Activated T-cell treated with anti-CD3 and anti-CD28 coated beads, Interleukin-2, amount 50 U/mL, for 24 hours (primary cell): ENCODE measurements around the gene YY2.
A peak's percentile ranks its signal among the peaks of the same experiment; 100 is the strongest.
"Not testable (repeated sequence)": the region's sequence is repeated elsewhere in the genome, so short reads cannot be mapped to it uniquely, and the experiment has no call there.

Source experiments
- DNase-seq: peaks from one replicate; pipeline ENCODE4 v3.0.0-alpha.2; 2020
- H3K27ac Mint-ChIP-seq: 2 replicates; pipeline ENCODE4 v1.8.0; 2020; ENCODE audit warnings: mild to moderate bottlenecking, mixed read lengths
- H3K27me3 Mint-ChIP-seq: 2 replicates; pipeline ENCODE4 v1.8.0; 2020; ENCODE audit warnings: mixed read lengths
- H3K36me3 Mint-ChIP-seq: 2 replicates; pipeline ENCODE4 v1.8.0; 2020; ENCODE audit warnings: low read depth, mixed read lengths
- H3K4me1 Mint-ChIP-seq: 2 replicates; pipeline ENCODE4 v1.8.0; 2020; ENCODE audit warnings: low read depth, mixed read lengths
- H3K4me3 Mint-ChIP-seq: 2 replicates; pipeline ENCODE4 v1.8.0; 2020; ENCODE audit warnings: mild to moderate bottlenecking, moderate library complexity, mixed read lengths
- H3K9me3 Mint-ChIP-seq: 2 replicates; pipeline ENCODE4 v1.8.0; 2020; ENCODE audit warnings: mixed read lengths

The YY2 gene

DNA sequence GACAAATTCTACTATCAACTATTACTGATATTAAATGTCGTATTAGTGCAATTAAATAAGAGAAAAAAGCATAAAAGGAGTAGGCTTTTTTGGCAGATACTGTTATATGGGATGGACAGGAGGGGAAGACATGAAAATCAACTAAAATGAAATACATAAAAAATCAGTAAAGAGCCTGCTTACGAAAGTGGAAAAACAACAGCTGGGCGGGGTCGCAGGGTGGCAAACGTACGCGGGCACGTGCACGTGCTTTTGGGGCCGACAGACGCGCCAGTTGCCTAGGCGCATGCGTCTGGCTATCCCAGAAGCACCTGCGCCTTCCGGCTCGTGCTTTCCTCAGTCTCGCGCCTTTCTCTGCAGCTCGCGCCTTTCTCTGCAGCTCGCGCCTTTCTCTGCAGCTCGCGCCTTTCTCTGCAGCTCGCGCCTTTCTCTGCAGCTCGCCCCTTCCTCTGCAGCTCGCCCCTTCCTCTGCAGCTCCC, at the start of gene YY2:
Gene YY2, plus strand, starts transcription at position 51 of the 479 bp plus-strand sequence. CDS start 498 bp downstream, outside the sequence.
- Mint-ChIP-seq H3K9me3 (no peaks in the 10 kb centered on the region), H3K4me1 (no peaks in the 10 kb centered on the region), H3K4me3 (no peak within 1 kb of the TSS), H3K36me3 (peaks cover 39% of the 10 kb centered on the region), H3K27ac (no peak within 1 kb of the TSS), H3K27me3 (peaks cover 9% of the 10 kb centered on the region)
- DNase-seq = no peak

DNA sequence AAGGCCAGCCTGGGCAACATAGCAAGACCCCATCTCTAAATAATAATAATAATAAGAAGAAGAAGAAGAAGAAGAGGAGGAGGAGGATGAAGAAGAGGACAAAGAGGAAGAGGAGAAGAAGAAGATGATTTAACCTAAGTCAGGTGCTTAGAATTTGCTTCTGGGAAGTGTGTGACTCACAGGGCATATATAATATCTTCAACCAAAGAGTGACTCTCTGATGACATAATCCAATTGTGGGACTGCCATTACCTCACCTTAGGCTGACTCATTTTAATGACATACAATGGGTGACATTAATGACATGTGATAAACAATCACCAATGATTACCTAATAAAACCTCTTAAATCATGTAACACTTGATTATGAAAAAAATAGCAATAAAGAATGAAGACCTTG, 49.1 kb upstream of the YY2 start:
- H3K4me1 Mint-ChIP-seq = peaks cover 4% of the 10 kb centered on the region
- H3K27ac Mint-ChIP-seq = no peak overlapping the region
- H3K36me3 Mint-ChIP-seq = no peaks in the 10 kb centered on the region
- no peak overlapping the region for H3K4me3 Mint-ChIP-seq
- H3K9me3 Mint-ChIP-seq = peaks cover 2% of the 10 kb centered on the region
- H3K27me3 Mint-ChIP-seq = peaks cover 18% of the 10 kb centered on the region
- DNase-seq = no peak

DNA sequence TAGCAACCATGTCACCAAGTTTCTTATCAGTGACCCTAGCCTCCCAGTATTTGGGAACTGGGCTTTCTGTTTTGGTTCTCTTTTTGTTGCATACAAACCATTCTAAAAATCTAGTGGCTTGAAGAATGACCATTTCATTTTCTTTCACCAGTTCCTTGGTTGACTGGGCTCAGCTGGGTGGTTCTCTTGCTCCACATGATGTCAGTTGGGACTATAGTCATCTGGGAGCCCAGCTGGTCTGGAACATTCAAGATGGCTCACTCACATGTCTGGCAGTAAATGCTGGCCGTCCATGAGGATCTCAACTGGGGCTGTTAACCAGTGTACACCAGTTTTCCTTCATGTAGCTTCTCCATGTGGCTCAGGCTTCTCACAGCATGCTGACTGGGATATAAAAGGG, 44.0 kb upstream of the YY2 start:
- H3K36me3 Mint-ChIP-seq = no peaks in the 10 kb centered on the region
- H3K27ac Mint-ChIP-seq = no peak overlapping the region
- peaks cover 2% of the 10 kb centered on the region for H3K4me1 Mint-ChIP-seq
- no peak for DNase-seq
- H3K27me3 Mint-ChIP-seq = peaks cover 21% of the 10 kb centered on the region
- H3K9me3 Mint-ChIP-seq = peaks cover 2% of the 10 kb centered on the region
- no peak overlapping the region for H3K4me3 Mint-ChIP-seq

DNA sequence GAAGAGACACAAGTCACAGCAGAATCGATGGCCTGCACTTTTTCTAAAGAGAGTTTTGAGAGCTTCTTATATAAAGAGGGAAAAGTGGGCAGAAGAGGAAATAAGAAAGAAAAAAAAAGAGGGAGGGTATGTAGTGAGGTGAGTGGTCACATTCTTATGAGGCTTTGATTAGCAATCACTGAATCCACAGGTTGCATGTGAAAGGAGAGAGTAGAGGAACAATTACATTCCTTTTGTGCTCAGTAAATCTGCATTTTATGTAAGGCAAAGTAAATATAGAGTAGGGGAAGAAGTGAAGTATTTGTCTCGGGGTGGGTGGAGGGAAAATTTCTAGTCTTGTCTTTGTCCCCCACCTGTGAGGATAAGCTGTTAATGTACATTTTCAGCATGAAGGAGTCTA, 43.2 kb upstream of the YY2 start:
- no peak overlapping the region for H3K4me3 Mint-ChIP-seq
- H3K9me3 Mint-ChIP-seq = peaks cover 2% of the 10 kb centered on the region
- H3K27ac Mint-ChIP-seq = no peak overlapping the region
- H3K36me3 Mint-ChIP-seq = no peaks in the 10 kb centered on the region
- H3K4me1 Mint-ChIP-seq = no peaks in the 10 kb centered on the region
- no peak for DNase-seq
- peaks cover 14% of the 10 kb centered on the region for H3K27me3 Mint-ChIP-seq

DNA sequence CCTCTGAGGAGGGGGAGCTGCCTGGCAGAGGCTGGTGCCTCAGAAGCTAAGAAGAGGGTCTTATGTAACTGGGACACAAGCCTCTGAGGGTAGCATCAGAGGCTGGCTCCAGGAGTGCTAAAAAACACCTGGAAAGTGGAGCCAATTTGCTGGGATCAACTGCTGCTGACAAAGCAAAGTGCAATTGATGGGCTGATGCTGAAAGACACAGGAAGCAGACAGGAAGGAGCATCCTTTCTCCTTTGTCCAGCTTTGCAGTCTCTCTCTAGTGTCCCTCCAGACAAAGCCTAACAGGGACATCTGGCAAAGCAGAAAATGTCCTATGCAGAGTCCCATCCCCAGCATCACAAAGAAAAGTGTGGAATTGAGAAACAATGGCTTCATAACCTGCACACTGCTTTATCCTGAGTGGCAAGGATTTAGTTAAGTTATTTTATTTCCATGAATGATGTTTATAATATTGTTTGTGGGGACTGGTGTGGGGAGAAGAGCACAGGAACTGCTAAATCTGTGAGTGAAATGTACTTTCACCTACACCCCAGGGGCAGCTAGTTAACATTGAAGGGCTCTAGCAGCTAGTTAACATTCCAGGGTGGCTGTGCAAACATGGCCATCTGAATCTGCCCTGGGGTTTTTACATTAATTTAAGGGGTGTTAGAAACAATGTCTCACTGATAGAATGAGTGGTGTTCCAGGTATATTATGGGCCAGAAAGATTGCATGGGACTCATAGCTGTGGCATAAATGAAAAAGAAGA, 42.0 kb upstream of the YY2 start:
- Mint-ChIP-seq H3K4me3 (no peak overlapping the region), H3K27ac (no peak overlapping the region), H3K4me1 (no peaks in the 10 kb centered on the region), H3K27me3 (peaks cover 8% of the 10 kb centered on the region), H3K9me3 (peaks cover 2% of the 10 kb centered on the region), H3K36me3 (no peaks in the 10 kb centered on the region)
- DNase-seq = no peak

DNA sequence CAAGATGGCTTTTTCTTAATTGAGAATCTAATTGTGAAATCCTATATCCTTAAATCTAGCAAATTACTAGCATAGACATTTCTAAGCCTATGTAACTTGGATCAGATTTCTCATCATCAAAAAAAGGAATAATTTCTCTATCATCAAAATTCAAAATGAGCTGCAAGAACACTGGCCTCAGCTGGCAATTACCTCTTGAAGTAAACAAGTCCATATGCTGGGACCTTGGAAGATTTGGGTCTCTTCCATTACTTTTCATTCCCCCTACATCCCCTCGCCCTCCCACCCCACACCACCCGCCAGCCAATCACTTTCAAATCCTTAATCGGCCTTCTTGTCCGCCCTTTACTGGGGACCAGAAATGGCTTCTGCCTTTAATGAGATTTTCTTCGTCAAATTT, 39.7 kb upstream of the YY2 start:
- no peak for DNase-seq
- peaks cover 8% of the 10 kb centered on the region for H3K27me3 Mint-ChIP-seq
- H3K36me3 Mint-ChIP-seq = no peaks in the 10 kb centered on the region
- no peaks in the 10 kb centered on the region for H3K4me1 Mint-ChIP-seq
- H3K27ac Mint-ChIP-seq = no peak overlapping the region
- H3K4me3 Mint-ChIP-seq = no peak overlapping the region
- peaks cover 2% of the 10 kb centered on the region for H3K9me3 Mint-ChIP-seq

DNA sequence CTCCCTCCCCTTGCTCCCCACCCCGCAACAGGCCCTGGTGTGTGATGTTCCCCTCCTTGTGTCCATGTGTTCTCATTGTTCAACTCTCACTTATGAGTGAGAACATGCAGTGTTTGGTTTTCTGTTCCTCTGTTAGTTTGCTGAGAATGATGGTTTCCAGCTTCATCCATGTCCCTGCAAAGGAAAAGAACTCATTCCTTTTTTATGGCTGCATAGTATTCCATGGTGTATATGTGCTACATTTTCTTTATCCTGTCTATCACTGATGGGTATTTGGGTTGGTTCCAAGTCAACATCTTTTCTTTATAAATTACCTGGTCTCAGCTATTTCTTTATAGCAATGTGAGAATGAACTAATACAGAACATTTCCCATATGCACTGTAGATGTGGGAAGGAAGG, 35.6 kb upstream of the YY2 start:
- H3K9me3 Mint-ChIP-seq, H3K36me3 Mint-ChIP-seq, H3K4me3 Mint-ChIP-seq, H3K27me3 Mint-ChIP-seq, DNase-seq, H3K4me1 Mint-ChIP-seq, H3K27ac Mint-ChIP-seq: not testable (repeated sequence)

DNA sequence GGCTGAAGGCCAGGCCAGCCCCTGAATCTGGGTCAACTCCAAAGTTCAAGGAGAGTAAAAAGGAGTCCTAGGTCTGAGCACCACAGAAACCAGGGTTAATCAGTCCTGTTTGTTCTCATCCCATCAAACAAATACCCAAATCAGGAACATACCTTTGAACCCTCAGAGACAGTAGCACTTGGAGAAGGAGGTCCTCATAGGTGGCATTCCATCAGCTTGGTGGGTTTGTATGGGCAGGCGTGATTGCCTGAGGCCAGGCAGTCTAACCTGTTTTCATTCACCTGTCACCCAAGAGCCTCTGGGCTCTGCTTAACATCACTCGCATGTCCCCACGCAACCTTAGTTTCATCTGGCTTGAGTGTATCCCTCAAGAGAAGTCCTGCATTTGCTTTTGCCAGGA, 33.9 kb upstream of the YY2 start:
- no peak overlapping the region for H3K4me3 Mint-ChIP-seq
- no peaks in the 10 kb centered on the region for H3K9me3 Mint-ChIP-seq
- no peaks in the 10 kb centered on the region for H3K4me1 Mint-ChIP-seq
- peaks cover 14% of the 10 kb centered on the region for H3K27me3 Mint-ChIP-seq
- no peak overlapping the region for H3K27ac Mint-ChIP-seq
- no peaks in the 10 kb centered on the region for H3K36me3 Mint-ChIP-seq
- DNase-seq = no peak

DNA sequence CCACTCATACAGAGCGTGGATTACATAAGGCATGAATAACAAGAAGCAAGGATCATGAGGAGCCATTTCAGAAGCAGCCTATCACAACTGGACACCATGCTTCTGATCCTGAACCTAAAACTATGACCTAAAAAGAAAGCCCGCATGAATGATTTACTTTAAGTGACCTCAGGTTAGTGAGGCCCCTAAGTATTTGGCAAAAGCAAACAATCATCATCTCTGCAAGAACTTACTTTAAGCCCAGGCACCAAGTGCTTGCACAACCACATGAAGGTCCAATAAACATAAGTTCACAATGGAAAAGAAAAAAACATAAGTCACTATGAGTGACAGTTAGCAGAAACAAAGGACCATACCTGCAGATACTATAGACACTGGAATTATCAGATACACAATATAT, 24.3 kb upstream of the YY2 start:
- peaks cover 37% of the 10 kb centered on the region for H3K27me3 Mint-ChIP-seq
- H3K36me3 Mint-ChIP-seq = no peaks in the 10 kb centered on the region
- DNase-seq = no peak
- no peaks in the 10 kb centered on the region for H3K4me1 Mint-ChIP-seq
- H3K27ac Mint-ChIP-seq = no peak overlapping the region
- no peak overlapping the region for H3K4me3 Mint-ChIP-seq
- H3K9me3 Mint-ChIP-seq = no peaks in the 10 kb centered on the region

DNA sequence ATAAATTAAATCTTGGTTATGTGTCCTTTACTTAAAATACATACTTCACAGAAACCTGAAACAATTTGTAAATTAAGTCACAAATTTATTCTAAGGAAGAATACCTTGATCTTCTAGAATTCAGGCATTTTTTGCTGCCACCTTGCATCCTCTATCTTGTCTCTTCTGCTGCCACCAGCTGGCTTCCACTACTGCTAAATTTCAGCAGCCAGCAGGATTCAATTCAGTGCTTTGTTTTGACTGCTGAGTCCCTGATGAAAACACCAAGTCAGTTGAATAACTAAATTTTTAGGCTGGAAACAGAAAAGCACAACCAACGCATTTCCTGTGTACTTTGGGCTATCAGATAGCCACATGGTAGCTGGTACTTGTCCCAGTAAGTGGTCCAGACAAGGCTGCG, 18.7 kb upstream of the YY2 start:
- Mint-ChIP-seq H3K4me1 (peaks cover 14% of the 10 kb centered on the region), H3K27me3 (peaks cover 23% of the 10 kb centered on the region), H3K9me3 (no peaks in the 10 kb centered on the region), H3K36me3 (no peaks in the 10 kb centered on the region), H3K27ac (no peak overlapping the region), H3K4me3 (no peak overlapping the region)
- DNase-seq = no peak

DNA sequence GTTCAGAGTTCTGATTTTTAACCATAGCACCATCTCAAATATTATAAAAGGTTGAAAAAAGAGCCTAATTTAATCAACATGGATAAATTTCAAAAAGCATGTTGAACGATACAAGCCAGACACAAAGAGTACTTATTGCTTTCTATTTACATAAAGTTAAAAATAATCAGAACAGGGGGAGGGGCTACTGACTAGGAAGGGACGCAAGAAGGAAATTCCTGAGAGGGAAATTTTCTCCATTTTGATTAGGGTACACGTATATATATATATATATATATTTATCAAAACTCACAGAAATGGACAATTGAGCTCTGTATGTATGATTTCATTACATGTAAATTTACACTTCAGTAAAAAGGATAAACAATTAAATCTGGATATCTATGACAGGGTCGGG, 16.9 kb upstream of the YY2 start:
- Mint-ChIP-seq H3K4me3 (peak overlapping the region; percentile 85), H3K4me1 (peaks cover 17% of the 10 kb centered on the region), H3K27me3 (peaks cover 20% of the 10 kb centered on the region), H3K36me3 (peaks cover 3% of the 10 kb centered on the region), H3K27ac (peak overlapping the region; percentile 93), H3K9me3 (no peaks in the 10 kb centered on the region)
- DNase-seq = no peak

DNA sequence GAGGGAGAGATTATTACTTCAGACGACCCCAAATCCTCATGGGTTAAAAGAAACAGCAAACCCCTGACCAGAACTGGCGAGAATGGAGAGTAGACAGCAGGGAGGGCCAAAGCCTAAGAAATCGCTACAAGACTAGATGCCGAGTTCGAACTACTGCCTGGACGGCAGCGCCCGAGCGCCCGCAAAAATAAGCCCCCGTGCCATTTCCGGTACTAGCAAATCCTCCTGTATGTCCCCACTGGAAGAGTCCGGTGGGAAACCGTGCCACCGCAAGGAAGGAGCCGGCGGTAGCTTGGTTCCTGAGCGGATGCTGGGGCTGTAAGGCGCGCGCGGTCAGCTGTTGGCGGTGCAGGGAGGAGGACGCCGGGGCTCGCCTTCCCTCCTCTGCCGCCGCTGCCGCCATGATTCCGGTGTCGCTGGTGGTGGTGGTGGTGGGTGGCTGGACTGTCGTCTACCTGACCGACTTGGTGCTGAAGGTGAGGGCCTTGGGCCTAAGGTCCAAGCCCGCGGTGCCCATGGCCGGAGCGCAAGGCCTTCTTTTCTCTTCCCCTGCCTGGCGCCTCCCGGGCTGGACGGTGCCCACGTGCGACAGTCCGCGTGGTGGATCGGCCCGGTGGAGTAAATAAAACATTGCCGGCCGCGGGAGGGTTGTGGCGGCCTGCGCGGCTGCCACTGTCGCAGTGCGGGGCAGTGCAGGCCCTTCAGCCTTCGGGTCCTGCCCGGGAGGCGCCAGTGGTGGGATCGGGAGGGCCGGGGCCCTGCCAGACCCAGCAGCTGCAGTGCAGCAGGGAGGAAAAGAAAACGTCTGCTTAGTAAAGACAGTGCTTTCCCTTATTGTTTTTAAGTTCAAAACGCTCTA, 16.2 kb upstream of the YY2 start, which contains the start of gene MBTPS2:
Gene MBTPS2, plus strand, starts transcription at position 284 of the 859 bp plus-strand sequence. Its CDS starts 118 bp downstream, at position 402.
- H3K4me1 Mint-ChIP-seq = peaks cover 17% of the 10 kb centered on the region
- peak within 1 kb of the TSS; percentile 85 for H3K4me3 Mint-ChIP-seq
- H3K27me3 Mint-ChIP-seq = peaks cover 20% of the 10 kb centered on the region
- H3K9me3 Mint-ChIP-seq = no peaks in the 10 kb centered on the region
- peak within 1 kb of the TSS; percentile 93 for H3K27ac Mint-ChIP-seq
- peaks cover 3% of the 10 kb centered on the region for H3K36me3 Mint-ChIP-seq
- DNase-seq = peak; percentile 86

DNA sequence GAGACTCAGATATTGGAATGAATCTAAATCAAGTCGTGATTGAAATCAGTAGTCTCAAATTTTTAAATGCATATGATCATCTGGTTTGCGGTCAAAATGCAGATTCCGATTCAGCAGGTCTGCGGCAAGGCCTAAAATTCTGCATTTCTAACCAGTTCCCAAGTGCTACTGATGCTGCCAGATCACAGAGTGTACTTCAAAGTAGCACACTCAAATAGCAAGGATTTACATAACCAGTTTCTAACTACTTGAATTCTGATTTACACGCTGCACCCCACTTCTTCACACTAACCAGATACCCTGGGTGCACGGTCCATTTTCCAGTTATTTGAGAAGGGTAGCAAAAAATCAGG, 15.6 kb upstream of the YY2 start:
- Mint-ChIP-seq H3K4me1 (peaks cover 17% of the 10 kb centered on the region), H3K9me3 (no peaks in the 10 kb centered on the region), H3K4me3 (peak overlapping the region; percentile 85), H3K27ac (peak overlapping the region; percentile 93), H3K27me3 (peaks cover 20% of the 10 kb centered on the region), H3K36me3 (peaks cover 3% of the 10 kb centered on the region)
- DNase-seq = no peak

DNA sequence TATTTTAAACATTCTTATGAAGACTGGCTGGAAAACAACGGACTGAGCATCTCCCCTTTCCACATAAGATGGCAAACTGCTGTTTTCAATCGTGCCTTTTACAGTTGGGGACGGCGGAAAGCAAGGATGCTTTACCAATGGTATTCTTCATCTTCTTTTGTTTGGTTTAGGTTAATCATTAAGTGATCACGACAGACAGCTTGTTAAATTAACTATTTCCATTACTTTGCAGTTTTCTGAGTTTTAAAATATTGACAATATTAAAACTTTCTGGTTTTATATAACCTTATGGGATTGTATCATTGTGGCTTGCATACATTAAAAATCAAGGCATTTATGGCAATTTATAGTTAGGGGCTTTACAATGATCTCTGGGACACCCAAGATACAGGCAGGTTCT, 12.6 kb upstream of the YY2 start:
- H3K27ac Mint-ChIP-seq = no peak overlapping the region
- DNase-seq = no peak
- no peak overlapping the region for H3K4me3 Mint-ChIP-seq
- H3K9me3 Mint-ChIP-seq = no peaks in the 10 kb centered on the region
- H3K4me1 Mint-ChIP-seq = peaks cover 17% of the 10 kb centered on the region
- peaks cover 6% of the 10 kb centered on the region for H3K27me3 Mint-ChIP-seq
- H3K36me3 Mint-ChIP-seq = peaks cover 21% of the 10 kb centered on the region

DNA sequence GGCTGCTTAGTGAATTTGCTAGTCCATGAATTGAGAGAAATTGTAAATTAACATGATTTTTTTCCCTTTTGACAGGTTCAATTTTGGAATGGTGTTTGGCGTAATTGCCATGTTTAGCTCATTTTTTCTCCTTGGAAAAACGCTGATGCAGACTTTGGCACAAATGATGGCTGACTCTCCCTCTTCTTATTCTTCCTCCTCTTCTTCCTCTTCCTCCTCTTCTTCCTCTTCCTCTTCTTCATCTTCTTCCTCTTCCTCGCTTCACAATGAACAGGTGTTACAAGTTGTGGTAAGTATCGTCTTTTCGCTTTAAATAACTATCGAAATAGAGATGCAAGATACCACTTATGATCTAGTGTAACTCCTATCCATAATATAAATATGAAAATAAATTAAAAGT, 10.7 kb upstream of the YY2 start:
- Mint-ChIP-seq H3K4me1 (peaks cover 17% of the 10 kb centered on the region), H3K27ac (no peak overlapping the region), H3K4me3 (no peak overlapping the region), H3K27me3 (peaks cover 3% of the 10 kb centered on the region), H3K36me3 (peaks cover 22% of the 10 kb centered on the region), H3K9me3 (no peaks in the 10 kb centered on the region)
- DNase-seq = no peak
